CD4-positive, alpha-beta T cell treated with Interleukin-4 for 1 hour (primary cell): ENCODE measurements around the gene ACTL6B.
A peak's percentile ranks its signal among the peaks of the same experiment; 100 is the strongest.

ENCODE experiments used
- DNase-seq, 2 donors: peaks; one replicate each; pipeline ENCODE4 v3.0.0-alpha.2; 2020 to 2022

Gene ACTL6B

DNA sequence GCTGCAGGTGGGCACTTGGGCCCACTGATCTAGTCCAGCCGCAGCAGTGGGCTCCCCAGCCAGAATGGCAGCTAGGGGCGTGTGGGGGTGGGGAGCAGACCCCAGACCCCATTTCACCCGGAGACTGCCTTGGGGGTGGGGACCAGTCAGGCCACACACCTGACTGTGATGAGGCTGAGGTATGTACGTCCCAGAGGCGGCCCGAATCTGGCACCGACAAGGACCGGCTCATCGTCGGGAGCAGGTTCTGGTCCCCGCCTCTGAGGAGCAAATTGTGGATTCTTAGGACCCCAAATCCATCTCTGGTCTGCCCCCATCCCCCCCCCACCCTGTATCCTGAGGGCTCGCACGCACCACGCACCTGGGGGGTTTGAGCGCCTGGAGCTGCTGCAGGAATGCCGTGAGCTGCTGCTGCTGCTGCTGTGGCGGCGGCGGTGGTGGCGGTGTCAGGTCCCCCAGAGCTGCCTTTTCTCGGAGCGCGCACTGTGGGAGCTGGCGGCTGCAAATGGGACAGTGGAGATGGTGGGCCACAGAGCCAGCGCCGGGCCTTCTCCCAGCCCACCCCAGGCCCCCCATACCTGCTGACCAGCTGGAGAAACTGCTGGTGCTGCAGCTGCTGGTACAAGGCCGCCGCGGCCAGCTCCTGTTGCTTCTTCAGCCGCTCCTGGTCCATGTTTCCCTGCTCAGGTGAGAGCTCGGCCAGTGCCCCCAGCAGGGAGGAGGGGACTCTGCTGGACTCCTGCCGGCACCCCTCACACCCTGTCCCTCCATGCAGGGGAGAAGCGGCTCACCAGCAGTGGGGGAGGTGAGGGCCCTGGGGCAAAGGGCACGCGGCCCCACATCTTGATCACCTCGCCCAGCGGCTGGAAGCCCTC is 27.6 kb upstream of the ACTL6B start:
- DNase-seq, result no peak

DNA sequence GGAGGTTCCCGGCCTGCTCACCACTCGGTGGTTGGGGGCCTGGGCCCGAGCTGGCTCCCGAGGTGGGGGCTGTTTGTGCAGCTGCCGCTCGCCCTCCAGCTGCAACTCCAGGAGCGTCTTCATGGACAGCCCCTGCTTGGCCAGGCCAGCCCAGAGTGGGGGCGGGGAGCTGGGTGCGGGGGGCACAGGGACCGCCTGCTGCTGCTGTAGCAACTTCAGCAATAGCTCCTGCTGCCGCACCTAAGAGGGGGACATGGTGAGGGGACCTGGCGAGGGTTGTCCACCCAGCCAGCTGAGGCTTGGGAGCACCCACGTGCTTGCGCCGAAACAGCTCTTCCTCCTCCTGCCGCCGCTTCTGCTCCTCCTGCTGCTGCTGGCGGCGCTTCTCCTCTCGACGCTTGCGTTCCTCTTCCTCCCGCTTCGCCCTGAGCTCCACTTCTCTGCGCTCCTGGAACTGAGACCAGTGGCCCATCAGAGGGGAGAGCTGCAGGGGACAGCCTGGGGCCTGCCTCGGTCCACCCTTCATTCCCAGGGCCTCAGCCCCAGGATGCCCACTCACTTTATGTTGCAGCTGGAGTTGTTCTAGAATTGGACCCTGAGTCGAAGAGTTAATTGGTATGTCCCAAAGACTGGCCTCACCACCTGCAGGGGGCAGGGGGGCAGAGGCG is 26.9 kb upstream of the ACTL6B start:
- DNase-seq, result no peak

DNA sequence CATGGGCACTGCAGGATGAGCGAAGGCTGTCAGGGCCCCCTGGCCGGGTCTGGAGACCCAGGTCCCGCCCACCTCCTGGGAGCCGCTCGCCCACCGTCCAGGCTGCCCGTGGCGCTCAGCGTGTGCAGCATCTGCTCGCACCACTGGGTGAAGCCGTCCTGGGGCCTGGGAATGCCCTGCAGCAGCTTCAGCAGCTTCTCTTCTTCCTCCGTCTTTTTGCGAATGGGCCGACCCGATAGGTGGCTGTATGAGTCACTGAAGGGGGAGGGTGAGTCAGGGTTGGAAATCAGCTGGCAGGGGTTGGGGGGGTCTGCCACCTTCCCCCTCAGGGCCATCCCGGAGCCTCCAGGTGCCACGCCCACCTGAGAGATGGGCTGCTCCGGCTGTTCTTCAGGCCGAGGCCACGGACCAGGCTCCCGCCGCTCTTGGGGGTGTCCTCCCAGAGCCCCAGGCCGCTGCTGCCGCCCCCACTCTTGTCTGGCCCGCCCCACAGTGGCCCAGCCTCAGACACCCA is 26.0 kb upstream of the ACTL6B start:
- DNase-seq, result no peak

DNA sequence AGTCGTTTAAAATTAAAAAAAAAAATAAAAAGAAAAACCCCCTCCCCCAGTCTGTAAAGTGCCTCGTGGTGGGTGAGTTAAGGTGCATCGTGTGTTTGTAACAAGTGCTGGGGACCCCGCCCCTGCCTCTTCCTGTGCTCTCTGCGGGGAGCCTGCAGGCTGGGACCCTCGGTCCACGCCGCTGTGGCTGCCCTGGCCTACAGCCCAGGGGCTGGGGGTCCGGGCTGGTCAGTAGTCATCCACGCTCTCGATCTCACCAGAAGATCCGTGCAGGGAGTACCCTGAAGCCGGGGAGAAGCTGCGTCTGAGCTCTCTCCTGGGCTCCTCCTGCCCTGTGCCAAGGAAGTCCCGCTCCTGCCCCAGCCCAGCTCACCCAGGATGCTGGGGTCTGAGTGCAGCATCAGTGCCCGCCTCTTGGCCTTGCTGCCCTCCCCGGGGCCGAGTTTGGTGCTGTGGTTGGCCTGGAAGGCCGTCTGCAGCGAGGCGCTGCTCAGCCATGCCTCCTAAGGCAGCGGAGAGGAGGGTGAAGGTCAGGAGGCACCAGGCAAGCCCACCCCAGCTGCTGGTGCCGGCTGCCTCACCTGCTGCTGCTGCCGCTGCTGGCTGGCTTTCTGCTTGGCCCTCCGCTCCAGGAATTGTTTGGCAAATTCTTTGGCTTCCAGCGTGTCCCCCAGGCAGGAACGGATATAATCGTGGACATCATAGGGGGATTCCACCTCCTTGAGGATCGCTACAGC is 25.4 kb upstream of the ACTL6B start:
- no peak for DNase-seq

DNA sequence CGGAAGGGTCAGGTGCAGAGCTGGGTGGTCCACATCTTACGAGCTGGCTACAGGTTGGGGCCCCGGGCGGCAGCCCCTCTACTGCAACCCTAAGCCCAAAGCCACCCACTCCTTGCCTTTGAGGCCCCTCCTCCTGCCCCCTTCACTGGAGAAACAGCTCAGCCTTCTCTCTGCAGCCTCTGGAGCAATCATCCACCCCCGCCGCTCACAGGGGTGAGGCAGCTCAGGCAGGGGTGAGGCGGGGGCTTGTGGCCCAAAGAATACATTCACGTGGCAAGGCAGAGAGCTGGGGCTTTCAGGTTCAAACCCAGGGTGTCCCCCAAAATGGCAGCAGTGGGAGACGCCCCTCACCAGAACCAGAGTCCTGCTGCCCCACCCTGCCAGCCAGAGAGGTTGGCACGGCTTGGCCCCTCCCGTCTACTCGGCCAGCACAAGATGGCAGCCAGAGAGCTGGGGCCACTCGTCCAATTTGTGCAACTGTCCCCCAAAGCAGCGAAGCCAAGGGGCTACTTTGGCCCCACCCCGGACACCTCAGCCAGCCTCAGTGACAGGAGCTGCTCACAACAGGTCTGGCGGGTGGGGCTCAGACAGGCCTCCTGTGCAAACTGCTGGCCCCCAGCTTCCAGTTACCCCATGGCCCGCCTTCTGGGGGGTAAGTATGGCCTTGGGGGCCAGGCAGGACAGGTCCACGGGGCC is 24.5 kb upstream of the ACTL6B start:
- no peak for DNase-seq

DNA sequence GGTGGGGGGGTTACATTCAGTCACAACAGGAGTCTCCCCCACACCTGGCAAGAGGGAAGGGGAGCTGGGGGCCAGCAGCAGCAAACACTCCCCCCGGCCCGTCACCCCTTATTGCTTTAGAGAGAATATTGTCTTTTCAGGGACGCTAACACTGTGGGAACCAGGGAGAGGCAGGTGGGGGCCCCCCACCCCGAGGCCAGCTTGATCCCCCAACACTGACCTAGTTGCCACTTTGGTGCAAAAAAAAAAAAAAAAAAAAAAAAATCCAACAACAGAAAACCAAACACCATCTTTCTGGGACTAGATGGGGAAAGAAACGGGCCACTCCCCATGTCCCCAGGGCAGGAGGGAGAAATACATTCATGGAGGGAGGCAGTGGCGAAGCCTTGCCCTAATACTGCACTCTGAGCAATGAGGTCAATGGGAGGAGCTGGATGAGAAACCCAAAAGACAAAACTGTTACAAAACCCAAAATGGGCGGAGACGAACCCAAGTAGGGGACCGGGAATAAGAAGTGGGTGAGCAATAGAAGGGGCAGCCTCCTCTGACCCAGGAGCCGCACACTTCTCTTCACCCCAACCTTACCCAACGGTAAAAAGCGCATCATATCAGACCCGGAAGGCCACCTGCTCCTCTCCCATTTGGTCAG is 23.8 kb upstream of the ACTL6B start:
- peak in 1 of 2 donors; percentile 34 for DNase-seq

DNA sequence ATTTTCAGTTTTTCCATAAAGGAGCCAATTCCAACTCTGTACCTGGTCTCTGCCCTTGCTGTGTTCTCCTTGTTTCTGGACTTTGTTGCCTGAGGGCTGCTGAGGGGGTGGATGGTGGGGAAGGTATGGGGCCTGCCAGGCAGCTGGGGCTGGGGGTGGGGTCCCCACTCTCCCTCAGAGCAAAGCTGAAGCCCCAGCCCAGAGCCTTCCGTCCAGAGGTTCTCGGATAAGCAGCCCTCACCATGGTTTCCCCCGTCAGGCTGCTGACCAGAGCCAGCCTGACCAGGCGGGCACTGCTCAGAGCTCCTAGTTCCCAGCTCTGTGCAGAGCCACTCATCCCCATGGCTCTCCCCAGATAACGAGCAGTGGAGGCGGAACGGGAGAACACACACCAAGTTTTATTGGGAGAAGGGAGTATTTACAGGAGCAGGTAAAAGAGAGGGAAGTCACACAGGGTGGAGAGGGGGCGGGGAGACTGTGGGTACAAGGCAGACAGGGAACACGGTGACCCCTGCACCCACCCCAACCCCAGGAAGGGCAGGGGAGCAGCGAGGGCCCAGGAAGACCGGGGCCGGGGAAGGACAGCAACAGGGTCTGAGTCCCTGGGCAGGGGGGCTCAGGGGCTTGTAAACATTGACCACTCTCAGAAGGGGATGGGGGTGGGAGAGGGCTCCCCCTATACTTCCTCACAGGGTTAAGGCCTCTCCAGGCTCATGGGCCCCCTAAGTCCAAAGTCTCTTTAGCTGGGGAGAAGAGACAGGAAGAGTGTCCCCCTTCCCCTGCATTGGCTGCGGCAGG is 23.1 kb upstream of the ACTL6B start:
- DNase-seq, result no peak

DNA sequence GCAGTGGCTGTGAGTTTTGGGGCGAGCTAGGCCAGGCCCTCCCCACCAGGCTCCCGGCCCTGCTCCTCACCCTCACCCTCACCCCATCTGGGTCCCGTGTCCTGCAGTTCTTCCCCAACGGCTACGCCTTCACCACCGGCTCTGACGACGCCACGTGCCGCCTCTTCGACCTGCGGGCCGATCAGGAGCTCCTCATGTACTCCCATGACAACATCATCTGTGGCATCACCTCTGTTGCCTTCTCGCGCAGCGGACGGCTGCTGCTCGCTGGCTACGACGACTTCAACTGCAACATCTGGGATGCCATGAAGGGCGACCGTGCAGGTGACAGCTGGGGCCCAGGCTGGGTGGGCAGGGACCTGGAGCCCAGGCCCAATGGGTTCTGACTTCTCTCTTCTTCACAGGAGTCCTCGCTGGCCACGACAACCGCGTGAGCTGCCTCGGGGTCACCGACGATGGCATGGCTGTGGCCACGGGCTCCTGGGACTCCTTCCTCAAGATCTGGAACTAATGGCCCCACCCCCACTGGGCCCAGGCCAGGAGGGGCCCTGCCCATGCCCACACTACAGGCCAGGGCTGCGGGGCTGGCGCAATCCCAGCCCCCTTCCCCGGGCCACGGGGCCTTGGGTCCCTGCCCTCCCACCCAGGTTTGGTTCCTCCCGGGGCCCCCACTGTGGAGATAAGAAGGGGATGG is 22.2 kb upstream of the ACTL6B start:
- no peak for DNase-seq

DNA sequence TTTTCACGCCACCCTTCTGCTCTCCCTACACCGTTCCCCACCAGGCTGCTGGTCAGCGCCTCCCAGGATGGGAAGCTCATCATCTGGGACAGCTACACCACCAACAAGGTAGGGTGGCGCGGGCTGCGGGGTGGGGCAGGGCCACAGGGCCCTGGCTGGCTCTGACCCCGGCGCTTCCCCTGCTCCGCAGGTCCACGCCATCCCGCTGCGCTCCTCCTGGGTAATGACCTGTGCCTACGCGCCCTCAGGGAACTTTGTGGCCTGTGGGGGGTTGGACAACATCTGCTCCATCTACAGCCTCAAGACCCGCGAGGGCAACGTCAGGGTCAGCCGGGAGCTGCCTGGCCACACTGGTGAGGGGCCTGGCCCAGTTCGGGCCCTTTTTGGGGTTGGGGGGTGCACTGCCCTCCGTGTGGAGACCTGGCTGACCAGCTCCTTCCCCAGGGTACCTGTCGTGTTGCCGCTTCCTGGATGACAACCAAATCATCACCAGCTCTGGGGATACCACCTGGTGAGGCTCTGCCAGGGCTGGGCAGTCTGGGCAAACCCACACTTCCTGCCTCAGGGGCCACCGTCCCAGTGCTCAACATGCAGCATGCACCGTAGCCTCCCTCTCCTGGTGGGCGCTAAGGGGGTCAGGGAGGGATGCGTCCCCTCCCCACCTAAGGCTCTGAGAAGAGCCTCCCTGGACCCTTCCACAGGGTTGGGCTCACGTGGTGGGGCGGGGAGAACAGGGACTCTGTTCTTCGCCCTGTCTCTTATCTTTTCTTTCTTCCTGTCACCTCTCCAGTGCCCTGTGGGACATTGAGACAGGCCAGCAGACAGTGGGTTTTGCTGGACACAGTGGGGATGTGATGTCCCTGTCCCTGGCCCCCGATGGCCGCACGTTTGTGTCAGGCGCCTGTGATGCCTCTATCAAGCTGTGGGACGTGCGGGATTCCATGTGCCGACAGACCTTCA is 21.3 kb upstream of the ACTL6B start:
- DNase-seq, result no peak

DNA sequence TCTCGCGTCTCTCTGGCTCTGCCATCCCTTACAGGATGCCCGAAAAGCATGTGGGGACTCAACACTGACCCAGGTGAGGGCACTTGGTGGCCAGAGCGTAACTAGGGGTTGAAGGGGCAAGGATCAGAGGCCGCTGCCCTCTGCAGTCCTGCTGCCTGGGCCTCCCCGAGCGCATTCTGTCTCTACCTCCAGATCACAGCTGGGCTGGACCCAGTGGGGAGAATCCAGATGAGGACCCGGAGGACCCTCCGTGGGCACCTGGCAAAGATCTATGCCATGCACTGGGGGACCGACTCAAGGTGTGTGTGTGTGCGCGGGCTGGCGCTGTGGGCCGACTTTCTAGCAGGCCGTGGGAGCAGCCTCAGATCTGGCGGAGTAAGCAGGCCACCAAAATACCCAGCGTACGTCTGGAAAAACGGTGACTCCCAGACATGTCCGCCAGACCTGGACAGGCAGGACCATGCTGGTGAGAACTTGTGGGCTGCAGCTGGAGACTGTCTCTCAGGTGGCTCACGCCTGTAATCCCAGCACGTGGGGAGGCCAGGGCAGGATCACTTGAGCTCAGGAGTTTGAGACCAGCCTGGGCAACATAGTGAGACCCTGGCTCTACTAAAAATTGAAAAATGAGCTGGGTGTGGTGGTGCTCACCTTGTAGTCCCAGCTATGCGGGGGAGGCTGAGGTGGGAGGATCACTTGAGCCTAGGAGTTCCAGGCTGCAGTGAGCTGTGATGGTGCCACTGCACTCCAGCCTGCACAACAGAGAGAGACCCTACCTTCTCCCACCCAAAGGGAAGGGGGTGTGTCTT is 20.5 kb upstream of the ACTL6B start:
- DNase-seq, result no peak

DNA sequence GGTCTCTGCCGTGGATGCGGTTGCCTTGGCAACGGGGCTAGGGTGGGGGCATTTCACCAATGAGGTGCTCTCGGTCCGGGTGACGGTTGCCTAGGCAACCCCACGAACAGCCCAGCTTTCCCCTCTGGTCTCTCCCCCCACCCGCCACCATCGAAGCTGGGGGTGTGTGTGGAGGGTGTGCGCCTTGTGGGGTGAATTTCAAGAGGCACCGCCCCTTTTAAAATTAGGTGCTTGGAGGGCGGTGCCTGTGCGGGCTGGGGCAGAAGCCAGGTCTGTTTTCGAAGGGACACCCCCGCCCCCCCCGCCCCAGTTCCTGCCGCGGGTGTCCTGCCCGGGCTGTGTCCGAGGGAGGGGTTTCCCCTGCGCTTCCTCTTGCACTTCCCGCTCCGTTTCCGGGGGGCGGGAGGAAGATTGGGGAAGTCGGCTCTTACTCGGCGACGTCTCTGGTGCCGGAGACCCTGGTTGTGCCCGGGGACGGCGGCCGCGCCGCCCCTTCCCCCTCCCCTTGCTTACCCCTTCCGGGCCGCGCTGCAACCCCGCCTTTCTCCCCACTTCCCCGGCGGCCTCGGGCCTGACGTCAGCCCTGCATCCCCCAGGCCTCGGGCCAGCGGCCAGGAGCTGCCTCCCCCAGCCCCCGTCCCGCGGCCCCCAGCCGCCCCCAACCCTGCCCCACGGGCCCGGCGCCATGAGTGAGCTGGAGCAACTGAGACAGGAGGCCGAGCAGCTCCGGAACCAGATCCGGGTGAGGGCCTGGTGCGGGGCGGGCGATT is 19.5 kb upstream of the ACTL6B start:
- DNase-seq, result peak; percentile 96 to 97

DNA sequence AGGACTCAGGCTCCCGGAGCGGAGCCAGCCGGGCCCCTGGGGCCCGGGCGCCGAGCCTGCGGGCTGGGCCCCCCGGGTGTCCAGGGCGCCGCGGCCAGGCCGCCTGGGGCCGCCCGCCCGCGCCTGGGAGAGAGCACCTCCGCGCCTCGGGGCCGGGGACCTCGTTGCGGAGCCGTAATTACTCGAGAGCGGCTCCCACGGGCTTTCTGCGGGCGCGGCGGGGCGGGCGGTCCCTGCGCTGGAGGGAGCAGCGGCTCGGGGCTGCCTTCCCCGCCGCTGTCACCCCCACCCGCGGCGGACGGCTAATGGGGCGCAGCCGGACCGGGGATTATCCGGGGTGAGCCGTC is 18.8 kb upstream of the ACTL6B start:
- no peak for DNase-seq

DNA sequence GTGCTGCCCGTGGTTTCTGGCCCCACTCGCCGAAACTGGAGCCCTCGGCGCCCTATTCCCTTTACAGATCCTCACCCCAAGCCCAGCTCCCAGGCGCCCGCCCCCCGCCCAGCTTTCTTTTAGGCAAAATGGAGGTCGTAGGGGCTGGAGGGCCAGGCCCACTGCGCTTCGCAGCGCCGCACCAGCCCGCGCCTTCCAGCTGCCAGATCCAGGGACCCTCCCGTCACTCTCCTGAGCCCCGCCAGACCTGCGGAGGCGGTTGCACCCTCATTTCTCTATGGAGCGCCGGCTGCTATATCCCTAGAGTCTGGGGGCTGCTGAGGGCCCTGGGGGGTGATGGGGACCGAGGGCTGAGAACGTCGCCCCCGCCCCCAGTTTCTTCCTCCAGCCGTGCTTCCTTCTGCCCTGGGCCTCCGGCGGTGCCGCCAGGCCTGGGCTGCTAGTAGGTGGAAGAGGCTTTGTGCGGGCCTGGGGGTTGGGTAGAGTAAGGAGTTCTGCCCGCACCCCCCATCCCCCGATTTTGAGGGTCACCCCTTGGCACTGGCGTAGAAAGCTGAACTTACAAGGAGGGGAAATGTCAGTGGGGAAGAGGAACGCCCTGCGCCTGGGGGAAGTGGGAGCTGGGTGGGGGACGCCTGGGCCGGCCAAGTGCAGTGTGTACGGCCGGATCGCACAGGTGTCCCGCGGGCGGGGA is 18.3 kb upstream of the ACTL6B start:
- peak in 1 of 2 donors; percentile 20 for DNase-seq

DNA sequence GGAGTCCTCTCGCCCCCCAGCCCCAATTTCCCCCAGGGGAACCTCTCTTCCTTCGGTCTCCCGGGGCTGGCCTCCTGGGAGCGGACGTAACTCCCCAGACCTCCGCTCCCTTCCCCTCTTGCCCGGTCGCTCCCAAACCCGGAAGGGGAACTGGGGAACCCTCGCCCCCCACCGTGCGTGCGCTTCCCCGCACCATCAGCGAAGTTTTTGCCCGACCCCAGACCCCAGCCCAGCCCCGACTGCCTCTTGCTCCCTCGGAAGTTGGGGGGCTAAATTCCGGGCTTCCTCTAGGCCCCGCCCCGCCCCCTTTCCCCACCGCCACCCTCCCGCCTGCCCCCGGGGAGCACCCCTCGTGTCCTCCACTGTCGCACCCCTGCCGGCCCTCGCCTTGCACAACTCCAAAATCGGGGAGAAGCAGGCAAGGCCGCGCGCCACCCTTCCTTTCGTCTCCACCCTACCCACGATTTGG is 17.7 kb upstream of the ACTL6B start:
- DNase-seq, result peak in 1 of 2 donors; percentile 51

DNA sequence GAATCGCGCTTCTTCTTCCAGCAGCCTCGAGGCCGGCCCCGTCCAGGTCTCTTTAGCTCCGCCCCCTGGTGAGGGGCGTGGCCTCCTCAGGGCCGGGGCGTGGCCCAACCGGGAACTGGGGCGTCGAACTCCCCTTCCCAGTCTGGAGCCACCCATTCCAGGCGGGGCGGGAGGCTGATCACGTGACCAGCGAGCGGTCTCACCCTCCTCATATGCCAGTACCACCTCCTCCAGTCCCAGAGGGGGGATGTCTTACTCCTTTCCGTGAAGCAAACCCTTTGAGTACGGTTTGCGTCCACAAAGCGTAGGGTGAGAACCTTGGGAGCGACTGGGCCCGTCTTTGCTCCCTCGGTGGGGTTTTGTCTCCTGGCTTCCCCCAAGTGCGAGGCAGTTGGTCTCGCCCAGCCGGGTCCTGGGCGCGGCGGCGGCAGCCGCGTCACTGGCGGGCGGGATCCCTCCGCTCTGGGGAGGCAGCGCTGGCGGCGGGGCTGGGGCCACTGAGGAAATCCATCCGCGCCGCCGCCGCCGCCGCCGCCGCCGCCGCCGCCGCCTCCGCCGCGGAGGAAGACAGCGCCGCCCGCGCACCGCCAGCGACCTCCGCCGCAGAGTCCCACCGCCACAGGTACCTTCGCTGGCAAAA is 17.2 kb upstream of the ACTL6B start, which contains the start of gene GNB2:
Gene GNB2 (plus strand): TSS at position 439 of the 640 bp plus-strand sequence. CDS start 2,526 bp downstream, outside the sequence.
- peak; percentile 99 for DNase-seq
